PFSK-1 (cell line): ENCODE data around the gene KIF5A.

Source experiments
- FOXP2 ChIP-seq: optimal IDR thresholded peaks from 2 replicates; pipeline ENCODE3; 2011; ENCODE audit warnings: borderline replicate concordance, control low read depth, inconsistent platforms; ENCODE audit not compliant: insufficient read depth; ENCODE audit errors: extremely low read length, extremely low read depth
- POLR2AphosphoS5 ChIP-seq: IDR thresholded peaks from 2 replicates; pipeline ENCODE4 v1.6.1; 2012; ENCODE audit warnings: low read depth, mild to moderate bottlenecking, control low read depth, low read length, moderate library complexity
- SIN3A ChIP-seq: IDR thresholded peaks from 2 replicates; pipeline ENCODE4 v1.6.1; 2012; ENCODE audit warnings: mild to moderate bottlenecking, low read length, moderate library complexity, borderline replicate concordance; ENCODE audit not compliant: insufficient read depth
- TAF1 ChIP-seq: IDR thresholded peaks from 2 replicates; pipeline ENCODE4 v1.6.1; 2012; ENCODE audit warnings: low read length, control low read depth, borderline replicate concordance; ENCODE audit not compliant: insufficient read depth
- TF ChIP-seq, protein P1 (sequence below), 2 experiments: IDR thresholded peaks; 2 replicates each; pipeline versions ENCODE4 v1.6.1 to v1.8.0; 2011 to 2012; ENCODE audit warnings: low read depth in 2 of 2, low read length in 2 of 2, control low read depth in 1 of 2, inconsistent platforms in 1 of 2, mild to moderate bottlenecking in 1 of 2, moderate library complexity in 1 of 2; ENCODE audit not compliant: insufficient read depth in 1 of 2

KIF5A gene

DNA sequence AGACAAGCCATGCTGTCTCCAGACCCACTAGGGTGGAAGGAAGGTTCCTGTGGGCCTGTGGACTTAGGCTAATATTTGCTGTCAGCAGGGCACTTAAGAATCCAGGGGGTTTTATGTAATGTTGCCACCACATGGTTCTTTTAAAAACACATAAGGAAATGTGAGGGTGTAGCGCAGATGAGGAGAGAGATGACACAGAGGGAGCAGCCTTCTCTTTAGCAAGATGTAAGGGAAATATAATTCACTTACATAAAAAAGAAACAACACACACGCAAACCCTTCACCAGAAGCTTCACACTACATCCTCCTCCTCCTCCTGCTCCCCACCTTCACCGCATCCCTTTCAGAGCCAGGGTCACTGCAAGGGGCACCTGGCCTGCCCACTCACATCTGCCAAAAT lies 36.3 kb downstream of the KIF5A start:
- TF ChIP-seq FOXP2 (no peak), SIN3A (no peak), POLR2AphosphoS5 (no peak), TAF1 (no peak)
- TF ChIP-seq, protein P1, sequence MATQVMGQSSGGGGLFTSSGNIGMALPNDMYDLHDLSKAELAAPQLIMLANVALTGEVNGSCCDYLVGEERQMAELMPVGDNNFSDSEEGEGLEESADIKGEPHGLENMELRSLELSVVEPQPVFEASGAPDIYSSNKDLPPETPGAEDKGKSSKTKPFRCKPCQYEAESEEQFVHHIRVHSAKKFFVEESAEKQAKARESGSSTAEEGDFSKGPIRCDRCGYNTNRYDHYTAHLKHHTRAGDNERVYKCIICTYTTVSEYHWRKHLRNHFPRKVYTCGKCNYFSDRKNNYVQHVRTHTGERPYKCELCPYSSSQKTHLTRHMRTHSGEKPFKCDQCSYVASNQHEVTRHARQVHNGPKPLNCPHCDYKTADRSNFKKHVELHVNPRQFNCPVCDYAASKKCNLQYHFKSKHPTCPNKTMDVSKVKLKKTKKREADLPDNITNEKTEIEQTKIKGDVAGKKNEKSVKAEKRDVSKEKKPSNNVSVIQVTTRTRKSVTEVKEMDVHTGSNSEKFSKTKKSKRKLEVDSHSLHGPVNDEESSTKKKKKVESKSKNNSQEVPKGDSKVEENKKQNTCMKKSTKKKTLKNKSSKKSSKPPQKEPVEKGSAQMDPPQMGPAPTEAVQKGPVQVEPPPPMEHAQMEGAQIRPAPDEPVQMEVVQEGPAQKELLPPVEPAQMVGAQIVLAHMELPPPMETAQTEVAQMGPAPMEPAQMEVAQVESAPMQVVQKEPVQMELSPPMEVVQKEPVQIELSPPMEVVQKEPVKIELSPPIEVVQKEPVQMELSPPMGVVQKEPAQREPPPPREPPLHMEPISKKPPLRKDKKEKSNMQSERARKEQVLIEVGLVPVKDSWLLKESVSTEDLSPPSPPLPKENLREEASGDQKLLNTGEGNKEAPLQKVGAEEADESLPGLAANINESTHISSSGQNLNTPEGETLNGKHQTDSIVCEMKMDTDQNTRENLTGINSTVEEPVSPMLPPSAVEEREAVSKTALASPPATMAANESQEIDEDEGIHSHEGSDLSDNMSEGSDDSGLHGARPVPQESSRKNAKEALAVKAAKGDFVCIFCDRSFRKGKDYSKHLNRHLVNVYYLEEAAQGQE (IDR thresholded peaks at IDR 0.05; ENCODE audit: insufficient read depth in 1 of 2, low read depth in 2 of 2, low read length in 2 of 2): no peak

GRCh38 chr12:57586832-57587429 lies 37.1 kb downstream of the KIF5A start:
- TF ChIP-seq POLR2AphosphoS5 (no peak), TAF1 (no peak), FOXP2 (no peak), SIN3A (no peak)
- TF ChIP-seq, protein P1 (IDR thresholded peaks at IDR 0.05; ENCODE audit: insufficient read depth in 1 of 2, low read depth in 2 of 2, low read length in 2 of 2): no peak

- TF ChIP-seq TAF1: no peak
- TF ChIP-seq SIN3A: no peak
- no peak for TF ChIP-seq FOXP2
- TF ChIP-seq, protein P1 (IDR thresholded peaks at IDR 0.05; ENCODE audit: insufficient read depth in 1 of 2, low read depth in 2 of 2, low read length in 2 of 2): no peak
- no peak for TF ChIP-seq POLR2AphosphoS5
Observed at GRCh38 chr12:57590479-57590863, 40.6 kb downstream of the KIF5A start.

DNA sequence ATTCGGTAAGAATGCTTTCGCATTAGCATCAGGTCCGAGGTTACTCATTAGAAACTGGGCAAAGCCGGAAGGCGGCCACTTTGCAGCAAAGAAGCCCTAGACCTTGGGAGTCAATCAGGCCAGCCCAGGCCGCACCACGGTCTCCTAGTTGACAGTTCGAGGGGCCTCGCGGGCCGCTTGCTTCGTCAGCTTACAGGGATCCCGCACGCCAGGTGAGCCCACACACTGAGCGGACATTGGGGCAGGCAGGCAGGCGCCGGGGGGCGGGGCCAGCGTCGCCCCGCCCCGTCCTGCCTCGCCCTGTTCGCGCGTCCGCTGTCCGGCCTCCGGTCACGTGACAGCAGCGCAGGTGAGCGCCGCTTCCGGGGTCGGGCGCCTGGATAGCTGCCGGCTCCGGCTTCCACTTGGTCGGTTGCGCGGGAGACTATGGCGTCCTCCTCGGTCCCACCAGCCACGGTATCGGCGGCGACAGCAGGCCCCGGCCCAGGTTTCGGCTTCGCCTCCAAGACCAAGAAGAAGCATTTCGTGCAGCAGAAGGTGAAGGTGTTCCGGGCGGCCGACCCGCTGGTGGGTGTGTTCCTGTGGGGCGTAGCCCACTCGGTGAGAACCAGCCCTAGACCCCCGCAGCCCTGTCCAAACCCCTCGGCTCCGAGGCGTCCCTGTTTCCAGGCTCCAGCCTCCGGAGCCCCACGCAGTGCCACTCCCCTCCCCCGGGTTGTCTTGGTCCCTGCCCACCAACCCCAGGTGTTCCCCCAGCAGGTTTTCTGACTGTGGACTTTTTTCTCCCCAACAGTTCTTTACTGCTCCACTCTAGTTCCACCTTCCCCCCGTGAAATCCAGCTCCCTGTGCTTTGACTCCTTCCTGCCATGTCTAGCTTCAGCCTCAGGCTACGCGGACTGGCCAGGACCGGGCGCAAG lies 41.3 kb downstream of the KIF5A start, which contains the start of gene PIP4K2C:
Gene PIP4K2C, plus strand, starts transcription at position 329 of the 918 bp plus-strand sequence. Its CDS starts 98 bp downstream, at position 427.
- TF ChIP-seq SIN3A (peak; percentile 36; the same call in 1 of the 2 replicates), TAF1 (0 out of 2 replicates have a peak, but pooled peaks have one; percentile 16), FOXP2 (peak; percentile 85), POLR2AphosphoS5 (peak; percentile 46)
- TF ChIP-seq, protein P1 (IDR thresholded peaks at IDR 0.05; ENCODE audit: insufficient read depth in 1 of 2, low read depth in 2 of 2, low read length in 2 of 2): no peak
